HG02943 (cell line): ENCODE results near the gene TTLL7.

Source experiments
- ATAC-seq: cut with Tn5 transposase; IDR thresholded peaks from one replicate; pipeline ENCODE4 v1.9.1; 2021; ENCODE audit warnings: mild to moderate bottlenecking, low read depth, moderate library complexity; ENCODE audit not compliant: unreplicated experiment

Gene TTLL7, protein sequence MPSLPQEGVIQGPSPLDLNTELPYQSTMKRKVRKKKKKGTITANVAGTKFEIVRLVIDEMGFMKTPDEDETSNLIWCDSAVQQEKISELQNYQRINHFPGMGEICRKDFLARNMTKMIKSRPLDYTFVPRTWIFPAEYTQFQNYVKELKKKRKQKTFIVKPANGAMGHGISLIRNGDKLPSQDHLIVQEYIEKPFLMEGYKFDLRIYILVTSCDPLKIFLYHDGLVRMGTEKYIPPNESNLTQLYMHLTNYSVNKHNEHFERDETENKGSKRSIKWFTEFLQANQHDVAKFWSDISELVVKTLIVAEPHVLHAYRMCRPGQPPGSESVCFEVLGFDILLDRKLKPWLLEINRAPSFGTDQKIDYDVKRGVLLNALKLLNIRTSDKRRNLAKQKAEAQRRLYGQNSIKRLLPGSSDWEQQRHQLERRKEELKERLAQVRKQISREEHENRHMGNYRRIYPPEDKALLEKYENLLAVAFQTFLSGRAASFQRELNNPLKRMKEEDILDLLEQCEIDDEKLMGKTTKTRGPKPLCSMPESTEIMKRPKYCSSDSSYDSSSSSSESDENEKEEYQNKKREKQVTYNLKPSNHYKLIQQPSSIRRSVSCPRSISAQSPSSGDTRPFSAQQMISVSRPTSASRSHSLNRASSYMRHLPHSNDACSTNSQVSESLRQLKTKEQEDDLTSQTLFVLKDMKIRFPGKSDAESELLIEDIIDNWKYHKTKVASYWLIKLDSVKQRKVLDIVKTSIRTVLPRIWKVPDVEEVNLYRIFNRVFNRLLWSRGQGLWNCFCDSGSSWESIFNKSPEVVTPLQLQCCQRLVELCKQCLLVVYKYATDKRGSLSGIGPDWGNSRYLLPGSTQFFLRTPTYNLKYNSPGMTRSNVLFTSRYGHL

DNA sequence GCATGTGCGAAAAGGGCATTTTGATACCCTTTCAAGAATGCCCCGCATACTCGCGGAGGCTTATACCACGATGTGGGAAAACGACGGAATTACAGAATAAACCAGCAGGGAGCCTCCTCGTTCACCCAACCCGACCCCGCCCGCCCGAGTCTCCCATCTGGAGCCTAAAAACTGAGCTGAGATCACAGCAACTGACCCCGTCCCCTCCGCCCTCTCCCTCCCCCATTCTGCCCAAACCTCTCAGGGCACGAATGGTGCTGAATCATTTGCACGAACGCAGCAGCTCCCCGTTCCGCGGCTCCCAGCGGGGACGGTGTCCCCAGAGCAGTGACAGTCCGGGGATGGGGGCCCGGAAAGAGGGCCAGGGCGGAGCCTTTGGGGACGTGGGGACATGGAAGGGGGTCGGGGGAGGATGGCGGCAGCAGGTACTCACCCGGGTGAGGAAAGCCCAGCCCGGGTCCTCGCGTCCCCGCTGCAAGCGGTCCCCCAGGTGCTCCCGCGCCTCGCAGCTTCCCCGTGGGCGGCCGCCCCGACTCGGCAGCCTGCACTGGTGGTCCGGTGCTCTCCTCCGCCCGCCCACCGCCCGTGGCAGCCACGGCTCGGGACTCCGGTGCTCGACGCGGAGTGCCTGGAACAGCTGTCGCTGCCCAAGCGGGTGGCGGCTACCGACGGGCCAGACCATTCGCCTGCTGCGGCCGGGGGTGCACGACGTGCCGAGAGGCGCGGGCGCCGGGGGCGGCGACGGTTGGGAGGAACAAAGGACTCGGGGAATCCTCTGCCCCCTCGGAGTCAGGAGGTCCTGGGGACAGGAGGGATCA is at the start of gene TTLL7:
TSS of gene TTLL7 (minus strand) at position 635 of the 818 bp plus-strand sequence. CDS start 46,921 bp downstream, outside the sequence.
- ATAC-seq, result peak; percentile 83

DNA sequence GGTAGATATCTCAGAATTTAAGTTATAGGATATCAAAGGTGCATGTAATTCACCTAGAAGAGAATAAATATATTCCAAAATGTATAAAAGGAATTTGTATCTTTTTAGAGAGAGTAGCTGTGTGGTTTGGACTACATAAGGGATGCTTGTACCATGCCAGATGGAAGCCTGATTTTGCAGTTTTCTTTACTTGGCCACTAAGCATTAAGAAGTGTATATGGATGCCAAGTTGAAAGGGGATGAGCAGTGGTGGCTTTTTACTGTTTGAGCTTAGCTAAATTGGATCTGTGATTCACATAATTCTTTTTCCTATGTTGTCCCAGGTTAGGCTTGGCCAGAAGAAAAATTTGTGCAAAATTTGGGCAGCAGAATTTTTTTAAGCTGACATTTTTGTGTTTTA is 43.5 kb upstream of the TTLL7 start:
- no peak for ATAC-seq

DNA sequence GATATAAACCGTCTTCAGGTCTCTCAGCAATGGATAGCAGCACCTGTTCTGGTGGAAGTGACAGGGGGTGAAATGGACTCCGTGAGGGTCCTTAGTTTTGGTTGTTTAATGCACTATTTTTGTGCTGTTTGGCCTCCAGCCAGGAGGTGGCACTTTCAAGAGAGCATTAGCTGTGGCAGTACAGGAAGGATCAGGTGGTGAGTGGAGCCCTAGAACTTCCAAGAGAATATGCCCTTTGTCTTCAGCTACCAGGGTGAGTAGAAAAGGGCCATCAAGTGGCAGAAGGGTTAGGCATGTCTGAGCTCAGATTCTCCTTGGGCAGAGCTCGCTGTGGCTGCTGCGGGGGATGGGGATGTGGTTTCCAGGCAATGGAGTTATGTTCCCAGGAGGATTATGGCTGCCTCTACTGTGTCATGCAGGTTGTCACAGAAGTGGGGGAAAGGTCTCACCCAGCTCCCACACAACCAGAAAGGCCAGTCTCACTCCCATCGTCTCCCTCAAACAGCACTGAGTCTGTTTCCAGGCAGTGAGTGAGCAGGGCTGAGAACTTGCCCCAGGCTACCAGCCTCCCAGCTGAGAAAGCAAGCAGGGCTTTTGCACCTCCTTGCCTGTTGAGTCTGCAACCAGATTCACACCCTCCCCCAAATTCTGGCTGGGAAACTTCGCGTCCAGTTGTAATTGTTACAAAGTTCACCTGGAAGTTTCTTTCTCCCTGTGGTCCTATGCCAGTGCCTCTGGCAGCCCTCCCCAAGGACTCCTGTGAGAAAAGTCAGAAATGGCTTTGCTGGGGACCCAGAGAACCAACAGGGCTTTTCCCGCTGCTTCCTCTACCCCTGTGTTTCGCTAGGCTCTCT is 39.1 kb upstream of the TTLL7 start:
- no peak for ATAC-seq

DNA sequence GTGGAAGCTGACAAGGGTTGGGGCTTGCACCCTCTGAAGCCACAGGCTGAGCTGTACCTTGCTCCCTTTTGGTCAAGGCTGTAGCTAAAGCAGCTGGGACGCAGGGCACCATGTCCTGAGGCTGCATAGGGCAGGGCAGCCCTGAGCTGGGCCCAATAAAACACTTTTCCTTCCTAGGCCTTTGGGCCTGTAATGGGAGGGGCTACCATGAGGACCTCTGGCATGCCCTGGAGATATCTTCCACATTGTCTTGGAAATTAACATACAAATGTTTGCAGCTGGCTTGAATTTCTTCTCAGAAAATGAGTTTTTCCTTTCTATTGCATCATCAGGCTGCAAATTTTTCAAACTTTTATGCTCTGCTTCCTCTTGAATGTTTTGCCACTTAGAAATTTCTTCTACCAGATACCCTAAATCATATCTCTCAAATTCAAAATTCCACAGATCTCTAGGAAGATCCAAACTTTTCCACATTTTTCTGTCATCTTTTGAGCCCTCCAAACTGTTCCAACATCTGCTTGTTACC is 32.9 kb upstream of the TTLL7 start:
- ATAC-seq, result no peak

DNA sequence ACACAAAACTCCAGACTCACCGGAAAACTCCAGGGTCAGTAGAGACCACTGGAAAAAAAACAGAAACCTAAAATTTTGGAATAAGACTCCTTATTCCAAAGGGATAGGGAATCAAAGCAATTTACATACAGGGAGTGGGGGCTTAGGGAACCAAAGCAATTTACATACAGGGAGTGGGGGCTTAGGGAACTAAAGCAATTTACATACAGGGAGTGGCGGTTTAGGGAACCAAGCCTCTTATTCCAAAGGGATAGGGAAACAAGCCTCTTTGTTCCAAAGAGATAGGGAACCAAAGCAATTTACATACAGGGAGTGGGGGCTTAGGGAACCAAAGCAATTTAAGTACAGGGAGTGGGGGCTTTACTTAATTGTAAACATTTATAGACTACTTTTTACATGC is 28.4 kb upstream of the TTLL7 start:
- ATAC-seq, result no peak

DNA sequence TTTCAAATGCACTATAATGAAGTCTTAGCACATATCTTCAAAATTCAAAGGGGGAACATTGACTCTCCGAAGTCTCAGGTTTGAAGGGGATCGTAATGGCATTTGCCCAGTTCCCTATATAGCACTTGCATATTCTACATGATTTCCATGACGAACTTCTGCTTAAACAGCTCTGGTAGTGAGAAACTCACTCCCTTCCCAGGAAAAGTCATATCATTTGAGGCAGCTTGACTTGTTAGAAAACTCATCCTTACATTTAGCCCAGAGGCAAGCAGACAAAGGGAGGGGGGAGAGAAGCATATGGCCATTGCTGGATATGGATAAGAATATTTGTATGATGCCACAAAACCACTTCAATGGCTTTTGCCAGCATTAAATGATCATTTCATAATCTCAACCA is 27.0 kb upstream of the TTLL7 start:
- no peak for ATAC-seq

DNA sequence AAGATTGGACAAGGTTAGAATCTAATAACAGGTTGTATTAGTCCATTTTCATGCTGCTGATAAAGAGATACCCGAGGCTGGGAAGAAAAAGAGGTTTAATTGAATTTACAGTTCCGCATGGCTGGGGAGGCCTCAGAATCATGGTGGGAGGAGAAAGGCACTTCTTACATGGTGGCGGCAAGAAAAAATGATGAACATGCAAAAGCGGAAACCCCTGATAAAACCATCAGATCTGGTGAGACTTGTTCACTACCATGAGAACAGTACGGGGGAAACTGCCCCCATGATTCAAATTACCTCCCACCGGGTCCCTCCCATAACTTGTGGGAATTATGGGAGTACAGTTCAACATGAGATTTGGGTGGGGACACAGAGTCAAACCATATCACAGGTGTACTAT is 22.9 kb upstream of the TTLL7 start:
- ATAC-seq, result no peak

DNA sequence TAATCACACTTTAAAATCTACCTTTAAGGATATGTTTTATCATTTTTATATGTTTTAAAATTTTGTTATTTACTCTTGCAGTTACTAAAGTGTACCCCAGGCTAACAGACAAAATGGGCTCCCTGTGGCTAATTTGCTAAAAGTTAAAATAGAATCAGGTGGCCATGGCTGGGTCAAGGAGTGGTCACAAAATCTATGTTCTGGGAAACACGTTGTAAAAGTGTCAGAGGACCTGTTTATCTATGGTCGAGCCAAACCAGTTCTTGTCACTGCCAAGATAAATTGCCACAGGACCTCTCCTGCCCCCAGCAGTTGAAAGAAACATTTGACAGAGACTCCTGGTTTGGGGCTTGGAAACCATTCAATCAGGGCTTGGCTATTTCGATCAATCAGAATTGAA is 21.2 kb upstream of the TTLL7 start:
- ATAC-seq, result no peak

DNA sequence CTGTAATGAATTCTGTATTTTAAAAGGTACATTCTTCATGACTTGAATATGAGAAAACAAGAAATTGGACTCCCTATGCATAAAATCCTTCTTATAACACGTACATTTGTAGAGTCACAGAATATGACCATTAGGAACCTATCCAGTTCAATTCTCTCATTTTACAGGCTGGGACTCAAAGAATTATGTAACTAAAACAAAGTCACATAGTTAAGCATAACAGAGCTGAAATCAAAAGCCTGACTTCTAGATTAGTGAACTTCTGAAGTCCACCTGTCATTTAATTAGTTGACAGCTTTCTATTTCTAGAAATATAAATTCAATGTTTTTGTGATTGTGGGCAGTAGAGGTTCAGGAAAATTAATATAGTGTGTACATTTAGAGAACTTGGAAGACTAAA is 20.3 kb upstream of the TTLL7 start:
- ATAC-seq, result no peak

DNA sequence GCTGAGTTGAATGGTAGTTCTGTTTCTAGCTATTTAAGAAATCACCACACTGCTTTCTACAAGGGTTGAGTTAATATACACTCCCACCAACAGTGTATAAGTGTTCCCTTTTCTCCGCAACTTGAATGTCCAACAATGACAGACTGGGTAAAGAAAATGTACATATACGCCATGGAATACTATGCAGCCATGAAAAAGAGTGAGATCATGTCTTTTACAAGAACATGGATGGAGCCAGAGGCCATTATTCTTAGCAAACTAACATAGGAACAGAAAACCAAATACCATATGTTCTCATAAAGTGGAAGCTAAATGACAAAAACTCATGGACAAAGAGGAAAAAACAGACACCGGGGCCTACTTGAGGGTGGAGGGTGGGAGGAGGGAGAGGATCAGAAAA is 14.8 kb upstream of the TTLL7 start:
- no peak for ATAC-seq

DNA sequence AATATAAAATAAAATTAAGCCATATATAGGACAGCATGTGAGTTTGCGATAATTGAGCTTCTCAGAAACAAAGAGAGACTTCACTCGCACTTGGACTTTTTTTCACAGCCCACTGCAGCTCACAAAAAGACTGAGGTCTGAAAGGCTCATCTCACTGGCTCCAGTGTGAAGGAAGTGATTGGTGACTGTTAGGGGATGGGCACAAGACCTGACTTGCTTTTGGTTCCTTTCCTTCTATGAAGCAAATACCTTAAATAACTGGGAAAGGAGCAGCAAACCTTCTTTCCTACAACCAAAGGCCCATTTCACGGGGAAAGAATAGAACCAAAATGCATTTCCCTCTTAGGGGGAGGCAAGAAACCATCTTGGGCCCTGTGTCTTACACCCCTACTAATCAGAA is 13.1 kb upstream of the TTLL7 start:
- ATAC-seq, result no peak

DNA sequence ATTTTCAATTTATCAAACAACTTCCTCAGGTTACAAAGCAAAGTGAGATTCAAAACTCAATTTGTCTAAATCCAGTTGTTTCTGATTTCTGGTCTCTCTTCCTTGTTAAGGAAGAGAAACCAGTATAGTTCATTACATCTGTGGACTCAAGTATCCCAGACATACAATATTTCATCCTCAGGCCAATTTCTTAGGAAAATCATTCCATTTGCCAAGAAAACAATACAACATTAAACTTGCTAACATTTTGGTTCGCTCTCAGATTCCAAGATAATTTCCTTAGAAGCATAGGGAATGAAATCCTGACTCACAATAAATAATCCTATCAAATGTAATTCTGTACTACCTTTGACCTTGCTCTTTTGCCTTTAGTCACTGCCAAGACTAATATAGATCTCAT is 11.2 kb upstream of the TTLL7 start:
- no peak for ATAC-seq

DNA sequence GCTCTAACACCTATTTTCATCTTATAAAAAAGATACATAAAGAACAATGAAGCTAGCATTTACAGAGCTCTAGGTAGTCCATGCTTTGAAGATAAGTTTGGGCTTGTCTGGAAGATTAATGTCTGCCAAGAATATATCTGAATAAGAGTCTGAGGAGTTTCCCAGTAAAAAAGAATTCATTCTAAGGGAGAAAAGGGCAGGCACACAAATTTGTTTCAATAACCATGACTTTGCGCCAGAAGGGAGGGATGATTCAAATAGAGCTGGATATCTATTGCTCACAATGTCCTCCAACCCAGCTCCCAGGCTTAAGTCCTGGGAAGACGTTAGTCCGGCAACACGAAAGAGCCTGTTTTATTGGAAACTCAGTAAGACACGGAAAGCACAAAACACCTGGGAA is 9.7 kb upstream of the TTLL7 start:
- no peak for ATAC-seq

DNA sequence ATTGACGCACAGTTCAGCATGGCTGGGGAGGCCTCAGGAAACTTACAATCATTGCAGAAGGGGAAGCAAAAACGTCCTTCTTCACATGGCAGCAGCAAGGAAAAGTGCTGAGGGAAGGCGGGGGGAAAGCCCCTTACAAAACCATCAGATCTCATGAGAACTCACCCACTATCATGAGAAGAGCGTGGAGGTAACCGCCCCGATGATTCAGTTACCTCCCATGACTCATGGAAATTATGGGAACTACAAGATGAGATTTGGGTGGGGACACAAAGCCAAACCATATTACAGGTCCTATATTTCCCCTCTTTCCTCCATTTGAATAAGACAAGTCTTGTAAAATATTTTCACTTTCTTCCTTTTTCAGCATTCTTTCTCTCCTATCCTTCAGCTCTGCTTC is 7.7 kb upstream of the TTLL7 start:
- ATAC-seq, result no peak

DNA sequence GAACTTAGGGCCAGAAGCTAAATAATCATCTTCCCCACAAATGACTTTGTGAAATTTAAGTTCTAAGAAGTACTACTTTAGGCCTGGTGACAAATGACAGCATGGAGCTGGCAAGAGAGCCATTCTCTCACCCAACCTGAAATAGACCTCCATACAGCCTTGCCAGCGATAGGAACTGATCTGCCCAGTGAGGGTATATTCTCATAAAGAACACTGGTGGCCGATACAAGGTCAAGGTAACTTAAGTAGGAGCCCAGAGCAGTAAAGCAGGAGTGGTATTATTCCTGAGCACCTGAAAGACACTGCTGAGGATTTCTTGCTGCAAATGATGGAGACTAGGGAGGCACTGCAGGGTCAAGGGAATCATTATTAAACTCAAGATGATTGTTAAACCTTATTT is 2.6 kb upstream of the TTLL7 start:
- ATAC-seq, result no peak

DNA sequence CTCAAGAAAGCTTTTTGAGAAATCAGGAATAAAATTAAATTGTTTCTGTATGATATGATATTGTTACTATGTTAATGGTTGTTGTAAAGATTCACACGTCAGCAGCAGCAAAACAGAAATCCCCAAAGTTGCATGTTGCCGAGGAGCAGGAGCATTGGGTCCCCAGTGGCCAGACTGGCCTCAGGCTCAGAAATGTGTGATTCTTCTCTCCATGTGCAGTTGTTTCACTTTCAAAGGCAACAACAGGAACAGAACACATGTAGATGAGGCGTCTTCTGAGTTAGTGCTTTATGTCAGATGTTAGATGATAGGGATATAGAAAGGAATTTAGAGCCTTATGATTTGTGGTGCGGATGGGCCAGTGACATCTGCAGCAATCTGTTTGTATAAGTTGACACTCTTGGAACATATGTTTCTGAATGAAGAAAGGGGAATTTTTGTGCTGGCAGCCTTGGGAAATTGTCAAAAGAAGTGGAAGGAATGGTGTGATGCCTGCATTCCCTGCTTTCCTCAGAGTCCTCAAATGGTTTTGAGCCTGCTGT is 2.1 kb upstream of the TTLL7 start:
- no peak for ATAC-seq

DNA sequence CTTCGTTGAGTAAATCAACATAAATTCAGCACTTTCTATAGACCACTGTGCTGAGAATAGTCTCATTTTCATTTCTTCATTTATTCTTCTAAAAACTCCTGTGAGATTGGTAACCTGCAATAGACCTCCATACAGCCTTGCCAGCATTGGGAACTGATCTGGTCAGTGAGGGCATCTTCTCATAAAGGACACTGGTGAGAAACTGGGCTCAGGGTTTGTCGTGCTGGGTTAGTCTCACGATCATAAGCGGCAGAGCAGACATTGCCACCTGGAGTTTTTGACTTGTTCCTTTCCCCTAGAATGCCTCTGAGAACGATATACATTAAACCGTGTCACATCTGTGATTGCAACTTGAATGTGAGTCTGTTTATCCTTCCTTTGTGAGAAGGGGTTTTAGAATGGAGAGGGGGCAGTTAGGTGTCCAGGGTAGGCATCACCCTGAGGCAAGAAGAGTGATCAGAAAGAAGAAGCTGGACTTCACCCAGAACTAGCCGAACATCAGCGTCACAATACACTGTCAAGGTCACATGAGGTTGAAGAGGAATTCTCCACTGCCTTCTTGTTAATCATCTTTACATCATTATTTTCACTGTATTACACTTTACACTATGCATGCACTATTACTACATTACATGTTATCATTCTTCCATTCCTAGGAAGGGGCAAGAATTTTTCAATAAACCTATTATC is 1.4 kb upstream of the TTLL7 start:
- no peak for ATAC-seq

DNA sequence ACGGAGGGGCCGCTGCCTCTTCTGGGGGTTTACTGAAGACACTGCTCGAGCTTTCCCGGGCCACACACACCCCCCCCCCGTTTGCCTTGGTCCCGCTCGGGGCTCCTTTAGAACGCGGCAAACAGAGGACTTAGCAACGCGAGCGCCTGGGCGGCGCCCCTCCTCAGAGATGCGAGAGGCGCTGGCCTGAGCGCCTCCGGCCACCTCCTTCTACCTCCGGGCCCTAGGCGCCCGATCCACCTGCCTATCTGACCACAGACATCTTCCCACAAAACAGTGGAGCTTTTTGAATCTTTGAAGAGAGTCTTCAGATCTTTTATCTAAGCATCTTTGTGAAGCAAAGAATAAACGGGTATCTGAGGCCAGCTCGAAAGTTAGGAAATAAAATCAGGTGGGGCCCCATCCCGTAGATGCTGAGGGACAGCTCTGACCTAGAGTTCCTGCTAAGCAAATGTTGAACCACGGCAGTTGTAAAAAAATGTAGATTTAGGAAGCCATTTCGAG is 436 bp upstream of the TTLL7 start:
- ATAC-seq, result peak; percentile 85

DNA sequence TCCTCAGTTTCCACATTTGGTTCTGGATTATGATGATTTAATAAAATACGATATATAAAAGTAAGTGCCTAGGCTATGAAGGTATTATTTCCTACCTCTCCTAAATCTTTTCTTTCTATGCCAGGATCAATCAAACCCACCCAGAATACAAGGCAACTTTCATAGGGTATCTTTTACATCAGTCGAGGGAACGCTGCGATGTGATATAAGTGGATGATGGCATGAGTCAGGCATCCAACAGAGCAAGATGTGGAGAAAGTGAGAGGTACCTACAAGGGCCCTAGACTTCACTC is 781 bp downstream of the TTLL7 start:
- ATAC-seq, result no peak
